WTC11 (cell line): ENCODE data around the gene PARD3B. TPM values are rescaled to one million over a fixed set of nuclear protein-coding genes. Genes with fewer than 3 reads are reported as not detected.

ENCODE experiments used
- ATAC-seq: fragments of 200-7000 bp; cut with Tn5 transposase; 2 replicates; pipeline ENCODE4 v1.10.0; 2021; ENCODE audit warnings: mild to moderate bottlenecking, moderate library complexity
- CTCF ChIA-PET: fragments of 300-600 bp; sonication (Branson Sonifier 250); formaldehyde crosslinking; loops from one replicate; lab custom pipeline; 2021; ENCODE audit warnings: antibody characterized with exemption; lab: Charles Lee
- POLR2A ChIA-PET: fragments of 350-600 bp; sonication (Branson Sonifier 250); formaldehyde crosslinking; loops from one replicate; lab custom pipeline; 2021; ENCODE audit warnings: antibody characterized with exemption; lab: Charles Lee
- DNase-seq: peaks from one replicate; pipeline ENCODE4 v3.0.0; 2021; ENCODE audit warnings: low spot score
- H3K27ac Mint-ChIP-seq: 2 replicates; pipeline ENCODE4 v1.8.0; 2021; ENCODE audit warnings: mixed read lengths
- H3K27me3 Mint-ChIP-seq: 2 replicates; pipeline ENCODE4 v1.8.0; 2021; ENCODE audit warnings: low read depth, mild to moderate bottlenecking, moderate library complexity, mixed read lengths
- H3K36me3 Mint-ChIP-seq: 2 replicates; pipeline ENCODE4 v1.8.0; 2021; ENCODE audit warnings: mixed read lengths
- H3K4me1 Mint-ChIP-seq: 2 replicates; pipeline ENCODE4 v1.8.0; 2022; ENCODE audit warnings: mixed read lengths
- H3K4me3 Mint-ChIP-seq: 2 replicates; pipeline ENCODE4 v1.8.0; 2021; ENCODE audit warnings: mild to moderate bottlenecking, moderate library complexity, mixed read lengths
- H3K9me3 Mint-ChIP-seq: 2 replicates; pipeline ENCODE4 v1.8.0; 2021; ENCODE audit warnings: mixed read lengths
- FOXK1 ChIP-seq: sonication (generic); formaldehyde crosslinking; IDR thresholded peaks from 2 replicates; pipeline ENCODE4 v1.8.0; 2022; ENCODE audit warnings: mild to moderate bottlenecking, moderate library complexity, missing genetic modification reagents
- FOXP1 ChIP-seq: sonication (generic); formaldehyde crosslinking; IDR thresholded peaks from 2 replicates; pipeline ENCODE4 v1.8.0; 2022; ENCODE audit warnings: missing genetic modification reagents, mild to moderate bottlenecking, moderate library complexity, borderline replicate concordance
- GABPB1 ChIP-seq: sonication (generic); formaldehyde crosslinking; IDR thresholded peaks from 2 replicates; pipeline ENCODE4 v1.8.1; 2023; ENCODE audit warnings: mild to moderate bottlenecking, missing genetic modification reagents
- GRHL2 ChIP-seq: fragments of 250-450 bp; sonication (Bioruptor Pico); IDR thresholded peaks from 2 replicates; pipeline ENCODE4 v1.8.0; 2022; ENCODE audit warnings: mild to moderate bottlenecking, moderate library complexity; ENCODE audit not compliant: insufficient replicate concordance, severe bottlenecking
- NR3C1 ChIP-seq: sonication (generic); formaldehyde crosslinking; conservative IDR thresholded peaks from 2 replicates; pipeline ENCODE4 v1.8.1; 2023; ENCODE audit warnings: low read depth, mild to moderate bottlenecking, missing genetic modification reagents
- SOX15 ChIP-seq: fragments of 250-450 bp; sonication (Bioruptor Pico); IDR thresholded peaks from 2 replicates; pipeline ENCODE4 v1.9.0; 2021; ENCODE audit warnings: mild to moderate bottlenecking
- TEAD1 ChIP-seq: sonication (generic); formaldehyde crosslinking; IDR thresholded peaks from 2 replicates; pipeline ENCODE4 v1.8.0; 2022; ENCODE audit warnings: mild to moderate bottlenecking, missing genetic modification reagents
- ZNF396 ChIP-seq: fragments of 250-450 bp; sonication (Bioruptor Pico); IDR thresholded peaks from 2 replicates; pipeline ENCODE4 v1.8.0; 2021; ENCODE audit warnings: mild to moderate bottlenecking, moderate library complexity, borderline replicate concordance
- ZNF416 ChIP-seq: fragments of 250-450 bp; sonication (Bioruptor Pico); IDR thresholded peaks from 2 replicates; pipeline ENCODE4 v1.9.0; 2021; ENCODE audit warnings: mild to moderate bottlenecking, inconsistent platforms
- total RNA-seq: library from RNA; stranded (reverse); gene quantifications from 3 replicates; pipeline ENCODE4 v1.2.3, GENCODE V29; 2021
- TF ChIP-seq, protein P1 (sequence below): sonication (generic); formaldehyde crosslinking; IDR thresholded peaks from 2 replicates; pipeline ENCODE4 v1.8.1; 2022; ENCODE audit warnings: missing genetic modification reagents, borderline replicate concordance
- TF ChIP-seq, protein P2 (sequence below): sonication (generic); formaldehyde crosslinking; IDR thresholded peaks from 2 replicates; pipeline ENCODE4 v1.8.0; 2023; ENCODE audit warnings: missing genetic modification reagents, mild to moderate bottlenecking, borderline replicate concordance
- TF ChIP-seq, protein P3 (sequence below): fragments of 250-450 bp; sonication (Bioruptor Pico); IDR thresholded peaks from 2 replicates; pipeline ENCODE4 v1.9.0; 2021; ENCODE audit warnings: mild to moderate bottlenecking
- TF ChIP-seq, protein P4 (sequence below): sonication (generic); formaldehyde crosslinking; IDR thresholded peaks from 2 replicates; pipeline ENCODE4 v1.8.1; 2023; ENCODE audit warnings: mild to moderate bottlenecking, missing genetic modification reagents
- TF ChIP-seq, protein P5 (sequence below): sonication (generic); formaldehyde crosslinking; IDR thresholded peaks from 2 replicates; pipeline ENCODE4 v1.8.1; 2022; ENCODE audit warnings: low read depth, mild to moderate bottlenecking, moderate library complexity, missing genetic modification reagents, borderline replicate concordance
- TF ChIP-seq, protein P6 (sequence below): sonication (generic); formaldehyde crosslinking; IDR thresholded peaks from 2 replicates; pipeline ENCODE4 v1.8.1; 2023; ENCODE audit warnings: mild to moderate bottlenecking, missing genetic modification reagents

PARD3B gene
- total RNA-seq, 1 experiment from 2014 or later, result 5.6 TPM

DNA sequence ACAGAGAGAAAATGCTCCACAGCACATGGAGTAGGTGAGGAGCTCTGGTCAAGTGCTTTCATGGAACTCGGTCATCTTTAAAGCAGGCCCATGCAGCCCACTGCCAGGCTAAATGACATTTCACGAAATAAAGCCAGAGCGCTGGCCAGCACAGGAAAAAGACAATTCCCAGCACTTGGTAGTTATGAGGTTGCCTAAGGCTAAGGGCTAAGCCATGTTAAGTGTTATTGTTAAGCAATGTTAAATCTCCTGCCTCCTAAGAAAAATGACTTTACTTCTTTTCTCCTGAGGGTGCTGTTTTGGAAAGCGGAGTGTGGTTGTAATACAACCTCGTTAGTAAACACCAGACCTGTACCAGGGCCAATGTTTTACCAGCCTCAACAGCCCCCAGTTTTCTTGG is 1011.1 kb downstream of the PARD3B start (continued):
- TF ChIP-seq, protein P1, sequence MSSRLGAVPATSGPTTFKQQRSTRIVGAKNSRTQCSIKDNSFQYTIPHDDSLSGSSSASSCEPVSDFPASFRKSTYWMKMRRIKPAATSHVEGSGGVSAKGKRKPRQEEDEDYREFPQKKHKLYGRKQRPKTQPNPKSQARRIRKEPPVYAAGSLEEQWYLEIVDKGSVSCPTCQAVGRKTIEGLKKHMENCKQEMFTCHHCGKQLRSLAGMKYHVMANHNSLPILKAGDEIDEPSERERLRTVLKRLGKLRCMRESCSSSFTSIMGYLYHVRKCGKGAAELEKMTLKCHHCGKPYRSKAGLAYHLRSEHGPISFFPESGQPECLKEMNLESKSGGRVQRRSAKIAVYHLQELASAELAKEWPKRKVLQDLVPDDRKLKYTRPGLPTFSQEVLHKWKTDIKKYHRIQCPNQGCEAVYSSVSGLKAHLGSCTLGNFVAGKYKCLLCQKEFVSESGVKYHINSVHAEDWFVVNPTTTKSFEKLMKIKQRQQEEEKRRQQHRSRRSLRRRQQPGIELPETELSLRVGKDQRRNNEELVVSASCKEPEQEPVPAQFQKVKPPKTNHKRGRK, result no peak

DNA sequence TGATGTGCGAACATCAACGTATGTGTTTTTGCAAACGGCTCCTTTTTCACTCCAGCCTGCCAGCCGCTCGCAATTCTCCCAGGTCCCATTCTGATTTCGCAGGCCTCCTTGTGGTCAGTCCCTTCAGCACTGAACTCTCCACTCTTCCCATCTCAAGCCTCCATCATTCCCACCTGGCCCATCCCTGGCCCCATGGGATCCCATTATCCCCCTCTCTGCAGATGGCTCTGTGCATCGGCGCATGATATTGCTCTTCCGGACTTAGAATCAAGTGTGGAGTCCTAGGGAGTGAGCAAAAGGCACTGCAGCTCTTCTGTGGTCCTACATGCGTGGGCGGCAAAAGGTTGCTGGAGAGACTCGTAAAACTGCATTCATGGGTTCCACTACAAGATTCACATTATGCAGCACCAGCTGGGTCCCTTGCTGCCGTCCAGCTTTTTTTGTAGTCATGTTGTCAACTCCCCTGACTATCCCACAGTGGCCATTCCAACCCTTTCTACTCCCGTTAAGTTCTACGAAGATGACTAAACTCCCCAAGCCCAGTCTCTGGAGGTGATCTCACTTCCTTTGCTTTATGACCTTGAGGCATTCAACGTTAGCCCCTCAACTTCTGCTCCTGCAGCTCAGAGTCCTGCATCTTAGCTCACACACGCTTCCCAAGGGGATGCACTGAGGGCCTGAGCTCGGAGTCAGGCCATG is 1011.7 kb downstream of the PARD3B start:
- POLR2A ChIA-PET, result no interaction called here
- Mint-ChIP-seq H3K9me3 (no peaks in the 10 kb centered on the region), H3K4me1 (peaks cover 27% of the 10 kb centered on the region), H3K4me3 (no peak overlapping the region), H3K27me3 (no peaks in the 10 kb centered on the region), H3K36me3 (no peaks in the 10 kb centered on the region), H3K27ac (no peak overlapping the region)
- DNase-seq (peak; percentile 26), ATAC-seq (peak; percentile 81)
- CTCF ChIA-PET, result interaction anchor here (1.2 kb wide), 3 partner anchors 10 to 122 kb away, joined by 4 read pairs; no protein-coding TSS in a partner anchor
- TF ChIP-seq ZNF416 (CRISPR knock-in tag) (no peak), NR3C1 (CRISPR knock-in tag) (no peak), GABPB1 (CRISPR knock-in tag) (no peak)
- TF ChIP-seq, protein P2, sequence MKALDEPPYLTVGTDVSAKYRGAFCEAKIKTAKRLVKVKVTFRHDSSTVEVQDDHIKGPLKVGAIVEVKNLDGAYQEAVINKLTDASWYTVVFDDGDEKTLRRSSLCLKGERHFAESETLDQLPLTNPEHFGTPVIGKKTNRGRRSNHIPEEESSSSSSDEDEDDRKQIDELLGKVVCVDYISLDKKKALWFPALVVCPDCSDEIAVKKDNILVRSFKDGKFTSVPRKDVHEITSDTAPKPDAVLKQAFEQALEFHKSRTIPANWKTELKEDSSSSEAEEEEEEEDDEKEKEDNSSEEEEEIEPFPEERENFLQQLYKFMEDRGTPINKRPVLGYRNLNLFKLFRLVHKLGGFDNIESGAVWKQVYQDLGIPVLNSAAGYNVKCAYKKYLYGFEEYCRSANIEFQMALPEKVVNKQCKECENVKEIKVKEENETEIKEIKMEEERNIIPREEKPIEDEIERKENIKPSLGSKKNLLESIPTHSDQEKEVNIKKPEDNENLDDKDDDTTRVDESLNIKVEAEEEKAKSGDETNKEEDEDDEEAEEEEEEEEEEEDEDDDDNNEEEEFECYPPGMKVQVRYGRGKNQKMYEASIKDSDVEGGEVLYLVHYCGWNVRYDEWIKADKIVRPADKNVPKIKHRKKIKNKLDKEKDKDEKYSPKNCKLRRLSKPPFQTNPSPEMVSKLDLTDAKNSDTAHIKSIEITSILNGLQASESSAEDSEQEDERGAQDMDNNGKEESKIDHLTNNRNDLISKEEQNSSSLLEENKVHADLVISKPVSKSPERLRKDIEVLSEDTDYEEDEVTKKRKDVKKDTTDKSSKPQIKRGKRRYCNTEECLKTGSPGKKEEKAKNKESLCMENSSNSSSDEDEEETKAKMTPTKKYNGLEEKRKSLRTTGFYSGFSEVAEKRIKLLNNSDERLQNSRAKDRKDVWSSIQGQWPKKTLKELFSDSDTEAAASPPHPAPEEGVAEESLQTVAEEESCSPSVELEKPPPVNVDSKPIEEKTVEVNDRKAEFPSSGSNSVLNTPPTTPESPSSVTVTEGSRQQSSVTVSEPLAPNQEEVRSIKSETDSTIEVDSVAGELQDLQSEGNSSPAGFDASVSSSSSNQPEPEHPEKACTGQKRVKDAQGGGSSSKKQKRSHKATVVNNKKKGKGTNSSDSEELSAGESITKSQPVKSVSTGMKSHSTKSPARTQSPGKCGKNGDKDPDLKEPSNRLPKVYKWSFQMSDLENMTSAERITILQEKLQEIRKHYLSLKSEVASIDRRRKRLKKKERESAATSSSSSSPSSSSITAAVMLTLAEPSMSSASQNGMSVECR (CRISPR knock-in tag), result no peak

DNA sequence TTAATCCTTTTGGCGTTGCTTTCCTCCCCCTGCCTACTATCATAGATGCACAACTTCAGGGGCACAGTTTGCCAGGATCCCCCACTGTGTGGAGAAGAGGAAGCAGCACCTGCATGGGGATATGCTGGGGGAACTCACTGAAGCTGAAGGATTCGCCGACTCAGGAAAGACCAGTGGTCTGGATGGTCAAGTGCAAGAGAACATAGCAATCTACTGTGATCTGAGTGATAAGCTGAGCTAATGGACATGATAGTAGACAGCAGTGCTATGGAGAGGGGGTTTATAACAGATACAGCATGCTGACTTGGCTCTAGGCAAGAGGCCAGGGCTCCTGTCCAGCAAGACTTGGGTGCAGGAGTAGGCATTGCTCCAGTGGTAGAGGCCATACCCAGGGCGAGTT is 1012.6 kb downstream of the PARD3B start:
- no peaks in the 10 kb centered on the region for H3K9me3 Mint-ChIP-seq
- ATAC-seq, result no peak
- CTCF ChIA-PET, result interaction anchor here (1.2 kb wide), 3 partner anchors 9 to 121 kb away, joined by 4 read pairs; no protein-coding TSS in a partner anchor
- TF ChIP-seq, protein P3, sequence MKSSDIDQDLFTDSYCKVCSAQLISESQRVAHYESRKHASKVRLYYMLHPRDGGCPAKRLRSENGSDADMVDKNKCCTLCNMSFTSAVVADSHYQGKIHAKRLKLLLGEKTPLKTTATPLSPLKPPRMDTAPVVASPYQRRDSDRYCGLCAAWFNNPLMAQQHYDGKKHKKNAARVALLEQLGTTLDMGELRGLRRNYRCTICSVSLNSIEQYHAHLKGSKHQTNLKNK (CRISPR knock-in tag), result no peak
- TF ChIP-seq GRHL2 (CRISPR knock-in tag), result no peak
- TF ChIP-seq SOX15, result no peak
- TF ChIP-seq, protein P4, sequence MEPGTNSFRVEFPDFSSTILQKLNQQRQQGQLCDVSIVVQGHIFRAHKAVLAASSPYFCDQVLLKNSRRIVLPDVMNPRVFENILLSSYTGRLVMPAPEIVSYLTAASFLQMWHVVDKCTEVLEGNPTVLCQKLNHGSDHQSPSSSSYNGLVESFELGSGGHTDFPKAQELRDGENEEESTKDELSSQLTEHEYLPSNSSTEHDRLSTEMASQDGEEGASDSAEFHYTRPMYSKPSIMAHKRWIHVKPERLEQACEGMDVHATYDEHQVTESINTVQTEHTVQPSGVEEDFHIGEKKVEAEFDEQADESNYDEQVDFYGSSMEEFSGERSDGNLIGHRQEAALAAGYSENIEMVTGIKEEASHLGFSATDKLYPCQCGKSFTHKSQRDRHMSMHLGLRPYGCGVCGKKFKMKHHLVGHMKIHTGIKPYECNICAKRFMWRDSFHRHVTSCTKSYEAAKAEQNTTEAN (CRISPR knock-in tag), result no peak
- TF ChIP-seq FOXK1 (CRISPR knock-in tag), result no peak
- TF ChIP-seq, protein P5, sequence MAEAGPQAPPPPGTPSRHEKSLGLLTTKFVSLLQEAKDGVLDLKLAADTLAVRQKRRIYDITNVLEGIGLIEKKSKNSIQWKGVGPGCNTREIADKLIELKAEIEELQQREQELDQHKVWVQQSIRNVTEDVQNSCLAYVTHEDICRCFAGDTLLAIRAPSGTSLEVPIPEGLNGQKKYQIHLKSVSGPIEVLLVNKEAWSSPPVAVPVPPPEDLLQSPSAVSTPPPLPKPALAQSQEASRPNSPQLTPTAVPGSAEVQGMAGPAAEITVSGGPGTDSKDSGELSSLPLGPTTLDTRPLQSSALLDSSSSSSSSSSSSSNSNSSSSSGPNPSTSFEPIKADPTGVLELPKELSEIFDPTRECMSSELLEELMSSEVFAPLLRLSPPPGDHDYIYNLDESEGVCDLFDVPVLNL (CRISPR knock-in tag), result no peak
- TF ChIP-seq, protein P1, result no peak
- TF ChIP-seq, protein P6, sequence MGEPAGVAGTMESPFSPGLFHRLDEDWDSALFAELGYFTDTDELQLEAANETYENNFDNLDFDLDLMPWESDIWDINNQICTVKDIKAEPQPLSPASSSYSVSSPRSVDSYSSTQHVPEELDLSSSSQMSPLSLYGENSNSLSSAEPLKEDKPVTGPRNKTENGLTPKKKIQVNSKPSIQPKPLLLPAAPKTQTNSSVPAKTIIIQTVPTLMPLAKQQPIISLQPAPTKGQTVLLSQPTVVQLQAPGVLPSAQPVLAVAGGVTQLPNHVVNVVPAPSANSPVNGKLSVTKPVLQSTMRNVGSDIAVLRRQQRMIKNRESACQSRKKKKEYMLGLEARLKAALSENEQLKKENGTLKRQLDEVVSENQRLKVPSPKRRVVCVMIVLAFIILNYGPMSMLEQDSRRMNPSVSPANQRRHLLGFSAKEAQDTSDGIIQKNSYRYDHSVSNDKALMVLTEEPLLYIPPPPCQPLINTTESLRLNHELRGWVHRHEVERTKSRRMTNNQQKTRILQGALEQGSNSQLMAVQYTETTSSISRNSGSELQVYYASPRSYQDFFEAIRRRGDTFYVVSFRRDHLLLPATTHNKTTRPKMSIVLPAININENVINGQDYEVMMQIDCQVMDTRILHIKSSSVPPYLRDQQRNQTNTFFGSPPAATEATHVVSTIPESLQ, result no peak
- no peak for TF ChIP-seq TEAD1
- TF ChIP-seq ZNF396 (CRISPR knock-in tag), result no peak
- TF ChIP-seq FOXP1 (CRISPR knock-in tag), result no peak

More for the DNA sequence above, 1012.6 kb downstream of the PARD3B start:
- DNase-seq, result no peak
- Mint-ChIP-seq H3K4me3 (no peak overlapping the region), H3K27ac (no peak overlapping the region), H3K36me3 (no peaks in the 10 kb centered on the region), H3K27me3 (no peaks in the 10 kb centered on the region), H3K4me1 (peaks cover 27% of the 10 kb centered on the region)
- POLR2A ChIA-PET, result no interaction called here
